ENCODE results near the gene WNT9A. TPM values are rescaled to one million over a fixed set of nuclear protein-coding genes. Genes with fewer than 3 reads are reported as not detected.

Gene WNT9A
- total and polyA plus RNA-seq, 7 donors, result 7.6 to 49.7 (median 22.0) TPM

DNA sequence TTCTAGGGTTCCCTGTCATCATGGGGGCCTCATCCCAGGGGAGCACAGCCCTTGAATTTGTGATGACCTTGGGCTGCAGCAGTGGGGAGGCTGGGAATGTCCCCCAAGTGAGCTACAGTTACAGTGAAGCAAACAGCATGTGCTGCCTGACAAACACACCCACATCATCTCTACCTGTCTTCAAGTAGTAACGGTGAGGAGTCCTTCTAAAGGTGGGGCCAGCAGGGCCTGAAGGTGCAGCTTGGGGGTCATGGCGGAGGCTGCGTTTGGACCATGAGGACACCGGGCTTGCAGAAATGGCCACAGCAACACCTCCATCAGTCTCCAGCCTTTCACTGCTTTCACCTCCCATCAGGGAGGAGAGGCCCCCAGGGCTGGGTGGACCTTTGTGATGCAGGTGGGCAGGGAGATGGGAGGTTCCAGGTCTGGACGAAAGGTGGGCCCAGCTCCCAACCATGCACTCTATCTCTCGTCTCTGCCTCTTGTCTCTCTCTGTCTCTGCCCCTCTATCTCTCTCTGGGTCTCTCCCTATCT is 55.7 kb downstream of the WNT9A start:
- Histone ChIP-seq H3K36me3 (ENCODE audit: insufficient read depth in 1 of 2, low read depth in 1 of 2) (no peaks in the 10 kb centered on the region), H3K27ac (no peak overlapping the region), H3K4me3 (no peak overlapping the region), H3K4me1 (no peaks in the 10 kb centered on the region), H3K27me3 (ENCODE audit: insufficient read depth in 3 of 3, low read length in 2 of 3) (peaks cover 0 to under 1% (median 0%) of the 10 kb centered on the region in 3 donors), H3K9me3 (no peaks in the 10 kb centered on the region)
- intact Hi-C loops (cut with DNase I), result no loop called here
- 90 to 95% (median 94%) methylated on average over 5 to 6 of the region's 6 CpGs for WGBS, 3 donors
- no peak for TF ChIP-seq CTCF (IDR thresholded peaks at IDR 0.05)
- no peak for DNase-seq
- ATAC-seq, result no peak

- WGBS, 3 donors, result 72 to 75% (median 72%) methylated on average over 19 of the region's 19 CpGs
- DNase-seq (peak in 1 of 2 donors; percentile 46), ATAC-seq (no peak)
- Histone ChIP-seq H3K27me3 (ENCODE audit: insufficient read depth in 3 of 3, low read length in 2 of 3) (peaks cover 0 to 5% (median 0%) of the 10 kb centered on the region in 3 donors), H3K27ac (no peak overlapping the region), H3K36me3 (ENCODE audit: insufficient read depth in 1 of 2, low read depth in 1 of 2) (no peaks in the 10 kb centered on the region), H3K9me3 (no peaks in the 10 kb centered on the region), H3K4me3 (no peak overlapping the region), H3K4me1 (no peaks in the 10 kb centered on the region)
- intact Hi-C loops (cut with DNase I), result no loop called here
- TF ChIP-seq CTCF (IDR thresholded peaks at IDR 0.05), result no peak
Measured at GRCh38 chr1:227891223-227891954, 56.3 kb downstream of the WNT9A start.

DNA sequence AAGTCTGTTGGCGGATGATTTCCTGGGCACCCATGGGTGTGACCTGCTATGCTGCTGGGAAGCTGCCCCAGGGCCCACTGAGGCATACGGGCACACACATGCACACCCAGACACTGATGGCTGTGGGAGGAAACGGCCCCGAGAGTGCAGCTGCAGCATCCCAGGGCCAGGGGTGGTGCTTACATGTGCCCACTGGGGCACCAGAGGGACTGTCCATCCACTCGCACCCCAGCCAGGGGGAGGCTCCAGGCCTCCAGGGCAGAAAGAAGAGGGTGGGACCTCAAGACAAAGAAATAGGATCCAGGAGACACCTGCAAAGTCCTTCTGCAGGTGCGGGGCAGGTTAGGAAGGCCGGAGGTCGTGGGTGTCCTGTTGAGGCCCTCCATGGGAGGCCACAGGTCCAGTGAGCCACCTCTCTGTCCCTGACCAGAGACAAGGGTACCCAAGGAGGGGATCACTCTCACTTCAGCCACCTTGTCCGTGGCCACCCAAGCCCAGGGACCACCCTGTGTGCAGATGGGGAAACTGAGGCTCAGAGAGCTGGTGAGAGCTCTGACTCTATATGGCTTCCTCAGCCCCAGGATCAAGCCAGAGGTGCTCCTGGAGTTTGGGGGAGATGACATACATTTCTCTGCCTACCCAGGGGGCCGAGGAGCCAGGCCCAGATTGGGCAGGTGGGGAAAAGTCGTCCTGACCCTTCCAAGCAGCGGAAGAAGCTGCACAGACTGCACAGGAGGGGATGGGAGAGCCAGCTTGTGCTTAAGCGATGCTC is 57.1 kb downstream of the WNT9A start:
- intact Hi-C loops (cut with DNase I), result no loop called here
- Histone ChIP-seq H3K27ac (no peak overlapping the region), H3K4me3 (no peak overlapping the region), H3K36me3 (ENCODE audit: insufficient read depth in 1 of 2, low read depth in 1 of 2) (no peaks in the 10 kb centered on the region), H3K27me3 (ENCODE audit: insufficient read depth in 3 of 3, low read length in 2 of 3) (peaks cover 0 to 5% (median 0%) of the 10 kb centered on the region in 3 donors), H3K9me3 (no peaks in the 10 kb centered on the region), H3K4me1 (peaks cover 5% of the 10 kb centered on the region)
- DNase-seq, result no peak
- ATAC-seq, result no peak
- no peak for TF ChIP-seq CTCF (IDR thresholded peaks at IDR 0.05)
- 91 to 93% (median 92%) methylated on average over 12 to 13 of the region's 13 CpGs for WGBS, 3 donors

- Histone ChIP-seq H3K36me3 (ENCODE audit: insufficient read depth in 1 of 2, low read depth in 1 of 2) (no peaks in the 10 kb centered on the region), H3K4me3 (no peak overlapping the region), H3K4me1 (peaks cover 8% of the 10 kb centered on the region), H3K27me3 (ENCODE audit: insufficient read depth in 3 of 3, low read length in 2 of 3) (peaks cover 0 to 5% (median 0%) of the 10 kb centered on the region in 3 donors), H3K9me3 (no peaks in the 10 kb centered on the region), H3K27ac (no peak overlapping the region)
- intact Hi-C loops (cut with DNase I), result no loop called here
- no peak for ATAC-seq
- TF ChIP-seq CTCF (IDR thresholded peaks at IDR 0.05), result no peak
- WGBS, 3 donors, result 83 to 85% (median 85%) methylated on average over 13 of the region's 13 CpGs
- no peak for DNase-seq
Measured at GRCh38 chr1:227889863-227890405, 57.8 kb downstream of the WNT9A start.

Measured in psoas muscle (tissue), 8 donors.